SK-N-SH treated with all-trans-retinoic acid at 6 μM for 48 hours (cell line): ENCODE measurements around the gene MGAT3.

Experiments used
- ATAC-seq: fragments of 200-7000 bp; cut with Tn5 transposase; 3 replicates; pipeline ENCODE4 v1.9.1; 2020; ENCODE audit warnings: mild to moderate bottlenecking, moderate library complexity
- ARNTL ChIP-seq: fragments of 450-650 bp; formaldehyde crosslinking; IDR thresholded peaks from 2 replicates; pipeline ENCODE4 v1.5.0; 2020; ENCODE audit warnings: low read depth, mild to moderate bottlenecking, moderate library complexity, borderline replicate concordance
- BACH2 ChIP-seq: fragments of 250-450 bp; sonication (Bioruptor Pico); IDR thresholded peaks from 2 replicates; pipeline ENCODE4 v1.9.0; 2021; ENCODE audit warnings: mild to moderate bottlenecking, borderline replicate concordance
- CREB5 ChIP-seq: fragments of 250-450 bp; sonication (Bioruptor Pico); IDR thresholded peaks from 2 replicates; pipeline ENCODE4 v1.5.1; 2020; ENCODE audit warnings: low read depth, mild to moderate bottlenecking, moderate library complexity
- CSDC2 ChIP-seq: fragments of 250-450 bp; sonication (Bioruptor Pico); IDR thresholded peaks from 2 replicates; pipeline ENCODE4 v1.5.0; 2020; ENCODE audit warnings: mild to moderate bottlenecking, moderate library complexity
- CSRNP3 ChIP-seq: fragments of 250-450 bp; sonication (Bioruptor Pico); IDR thresholded peaks from 2 replicates; pipeline ENCODE4 v1.5.1; 2021; ENCODE audit warnings: mild to moderate bottlenecking, moderate library complexity
- ESRRG ChIP-seq: fragments of 250-450 bp; sonication (Bioruptor Pico); IDR thresholded peaks from 2 replicates; pipeline ENCODE4 v1.6.1; 2021; ENCODE audit warnings: mild to moderate bottlenecking
- GLIS3 ChIP-seq: fragments of 250-450 bp; sonication (Bioruptor Pico); IDR thresholded peaks from 2 replicates; pipeline ENCODE4 v1.5.0; 2020; ENCODE audit warnings: mild to moderate bottlenecking, moderate library complexity
- OSR1 ChIP-seq: fragments of 250-450 bp; sonication (Bioruptor Pico); IDR thresholded peaks from 2 replicates; pipeline ENCODE4 v1.8.0; 2022; ENCODE audit warnings: moderate library complexity, mild to moderate bottlenecking, inconsistent platforms
- PATZ1 ChIP-seq: fragments of 250-450 bp; sonication (Bioruptor Pico); IDR thresholded peaks from 2 replicates; pipeline ENCODE4 v1.8.0; 2020; ENCODE audit warnings: mild to moderate bottlenecking, moderate library complexity, borderline replicate concordance
- POU6F1 ChIP-seq: fragments of 250-450 bp; sonication (Bioruptor Pico); IDR thresholded peaks from 2 replicates; pipeline ENCODE4 v1.8.0; 2021; ENCODE audit warnings: low read depth, mild to moderate bottlenecking, moderate library complexity, borderline replicate concordance
- PPARA ChIP-seq: fragments of 250-450 bp; sonication (Bioruptor Pico); IDR thresholded peaks from 2 replicates; pipeline ENCODE4 v1.5.0; 2020; ENCODE audit warnings: mild to moderate bottlenecking, borderline replicate concordance
- RARB ChIP-seq: fragments of 250-450 bp; sonication (Bioruptor Pico); IDR thresholded peaks from 2 replicates; pipeline ENCODE4 v1.8.0; 2021; ENCODE audit warnings: mild to moderate bottlenecking, moderate library complexity
- SNAI2 ChIP-seq: fragments of 250-450 bp; sonication (Bioruptor Pico); IDR thresholded peaks from 2 replicates; pipeline ENCODE4 v1.5.0; 2020; ENCODE audit warnings: mild to moderate bottlenecking, moderate library complexity
- TCF4 ChIP-seq: fragments of 250-450 bp; sonication (Bioruptor Pico); IDR thresholded peaks from 2 replicates; pipeline ENCODE4 v1.8.0; 2021; ENCODE audit warnings: mild to moderate bottlenecking, moderate library complexity, borderline replicate concordance
- TOX ChIP-seq: fragments of 250-450 bp; sonication (Bioruptor Pico); IDR thresholded peaks from 2 replicates; pipeline ENCODE4 v1.8.0; 2021; ENCODE audit warnings: mild to moderate bottlenecking, moderate library complexity, borderline replicate concordance
- TSHZ2 ChIP-seq: fragments of 250-450 bp; sonication (Bioruptor Pico); IDR thresholded peaks from 2 replicates; pipeline ENCODE4 v1.5.0; 2020; ENCODE audit warnings: mild to moderate bottlenecking, moderate library complexity
- ZC3H10 ChIP-seq: fragments of 250-450 bp; sonication (Bioruptor Pico); IDR thresholded peaks from 2 replicates; pipeline ENCODE4 v1.5.1; 2021; ENCODE audit warnings: mild to moderate bottlenecking, moderate library complexity
- ZFP30 ChIP-seq: fragments of 450-650 bp; formaldehyde crosslinking; IDR thresholded peaks from 2 replicates; pipeline ENCODE4 v1.5.0; 2022; ENCODE audit warnings: mild to moderate bottlenecking, moderate library complexity
- ZNF565 ChIP-seq: fragments of 450-650 bp; formaldehyde crosslinking; conservative IDR thresholded peaks from 2 replicates; pipeline ENCODE4 v1.5.0; 2020; ENCODE audit warnings: low read depth, mild to moderate bottlenecking, moderate library complexity
- ZNF70 ChIP-seq: fragments of 450-650 bp; formaldehyde crosslinking; IDR thresholded peaks from 2 replicates; pipeline ENCODE4 v1.5.0; 2020; ENCODE audit warnings: mild to moderate bottlenecking, moderate library complexity
- ZNF8 ChIP-seq: fragments of 450-650 bp; formaldehyde crosslinking; IDR thresholded peaks from 2 replicates; pipeline ENCODE4 v1.5.0; 2020; ENCODE audit warnings: mild to moderate bottlenecking, moderate library complexity

The MGAT3 gene

GRCh38 chr22:39459681-39460080 lies 2.9 kb downstream of the MGAT3 start:
- TF ChIP-seq CREB5 (no peak), ZC3H10 (CRISPR knock-in tag) (no peak), BACH2 (no peak), CSDC2 (CRISPR knock-in tag) (no peak), TSHZ2 (CRISPR knock-in tag) (no peak), POU6F1 (CRISPR knock-in tag) (no peak), ZNF8 (CRISPR knock-in tag) (no peak), ZNF565 (CRISPR knock-in tag) (no peak), ARNTL (CRISPR knock-in tag) (no peak), PPARA (CRISPR knock-in tag) (no peak)
- ATAC-seq, result no peak

DNA sequence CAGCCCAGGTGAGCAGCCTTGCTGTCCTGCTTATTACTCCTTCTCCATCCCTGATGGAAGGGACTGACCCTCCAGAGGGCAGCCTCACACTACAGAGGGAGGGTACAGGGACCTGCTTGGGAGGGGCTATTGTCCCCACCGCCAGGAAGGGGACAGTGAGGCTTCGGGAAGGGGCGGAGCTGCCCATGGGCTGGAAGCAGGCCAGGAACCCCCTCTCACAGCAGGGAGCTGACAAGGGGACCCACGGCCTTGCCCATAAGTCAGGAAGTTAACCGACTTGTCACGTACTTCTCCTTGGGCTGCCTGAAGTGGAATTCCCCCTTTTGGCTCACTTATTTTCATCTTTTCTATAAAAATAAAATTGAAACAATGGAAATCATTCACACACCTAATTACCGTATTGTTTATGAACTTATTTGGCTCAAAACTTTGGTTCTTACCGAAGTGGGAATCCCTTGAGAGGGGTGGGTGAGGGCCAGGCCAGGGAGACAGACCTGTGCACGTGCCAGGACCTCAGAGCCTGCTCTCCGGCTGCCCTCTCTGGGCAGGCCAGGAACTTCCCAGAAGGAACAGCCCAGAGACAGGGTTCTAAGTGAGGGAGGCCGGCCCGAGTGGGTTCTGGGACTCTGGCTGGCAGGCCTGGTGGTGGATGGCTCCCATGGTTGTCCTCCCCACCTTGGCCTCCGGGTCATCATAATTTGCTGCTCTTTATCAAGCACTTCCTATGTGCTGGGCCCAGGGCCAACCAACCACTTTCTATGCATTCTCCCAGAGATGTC lies 5.8 kb downstream of the MGAT3 start:
- no peak; the same call in 2 of the 3 replicates for ATAC-seq
- TF ChIP-seq BACH2 (no peak), ARNTL (CRISPR knock-in tag) (no peak), OSR1 (CRISPR knock-in tag) (no peak), ZNF70 (CRISPR knock-in tag) (no peak), ZNF8 (CRISPR knock-in tag) (no peak), TSHZ2 (CRISPR knock-in tag) (no peak), GLIS3 (no peak), ZC3H10 (CRISPR knock-in tag) (no peak), ZFP30 (CRISPR knock-in tag) (no peak), CSDC2 (CRISPR knock-in tag) (no peak), POU6F1 (CRISPR knock-in tag) (no peak), CSRNP3 (no peak), PATZ1 (no peak), TCF4 (CRISPR knock-in tag) (no peak), ESRRG (CRISPR knock-in tag) (no peak), RARB (CRISPR knock-in tag) (no peak), TOX (CRISPR knock-in tag) (no peak), SNAI2 (CRISPR knock-in tag) (no peak)
